Natural killer cell (primary cell): ENCODE data around the gene ZNF678. TPM values are rescaled to one million over a fixed set of nuclear protein-coding genes. Genes with fewer than 3 reads are reported as not detected.
"Not testable (repeated sequence)": the region's sequence is repeated elsewhere in the genome, so short reads cannot be mapped to it uniquely, and the experiment has no call there.

ENCODE experiments used
- ATAC-seq, 3 donors: fragments of 150-1000 bp in 2 of 3; fragments of 200-7000 bp in 1 of 3; cut with Tn5 transposase; 1 replicate in 1 of 3; 2 replicates in 2 of 3; pipeline ENCODE4 v1.10.0; 2021; ENCODE audit warnings: mild to moderate bottlenecking in 2 of 3, moderate library complexity in 2 of 3
- DNase-seq, 2 donors: peaks; one replicate each; pipeline versions ENCODE4 v3.0.0 to v3.0.0-alpha.2; 2013 to 2021; ENCODE audit warnings: mixed read lengths in 1 of 2
- H3K27ac ChIP-seq: one replicate; pipeline ENCODE4 v1.5.1; 2013; ENCODE audit warnings: mild to moderate bottlenecking, low read length
- H3K27me3 ChIP-seq: one replicate; pipeline ENCODE4 v1.6.1; 2013; ENCODE audit warnings: low read length; ENCODE audit not compliant: control insufficient read depth, insufficient read depth
- H3K36me3 ChIP-seq: one replicate; pipeline ENCODE4 v1.6.1; 2013; ENCODE audit warnings: low read length; ENCODE audit not compliant: control insufficient read depth, insufficient read depth
- H3K4me1 ChIP-seq: one replicate; pipeline ENCODE4 v1.6.1; 2013; ENCODE audit warnings: low read length; ENCODE audit not compliant: control insufficient read depth, insufficient read depth
- H3K4me3 ChIP-seq: one replicate; pipeline ENCODE4 v1.5.1; 2013; ENCODE audit warnings: low read length
- H3K9me3 ChIP-seq: one replicate; pipeline ENCODE4 v1.6.1; 2013; ENCODE audit warnings: low read length; ENCODE audit not compliant: control insufficient read depth, insufficient read depth
- H3K27ac Mint-ChIP-seq, 2 donors: one replicate each; pipeline ENCODE4 v1.8.0; 2022; ENCODE audit warnings: mild to moderate bottlenecking in 2 of 2, mixed read lengths in 2 of 2, moderate library complexity in 1 of 2
- H3K27me3 Mint-ChIP-seq, 2 donors: one replicate each; pipeline ENCODE4 v1.8.0; 2022; ENCODE audit warnings: low read depth in 2 of 2, mixed read lengths in 2 of 2
- H3K36me3 Mint-ChIP-seq: one replicate; pipeline ENCODE4 v1.8.0; 2022; ENCODE audit warnings: mixed read lengths
- H3K4me1 Mint-ChIP-seq, 2 donors: one replicate each; pipeline ENCODE4 v1.8.0; 2022; ENCODE audit warnings: mixed read lengths in 2 of 2
- H3K4me3 Mint-ChIP-seq: one replicate; pipeline ENCODE4 v1.8.0; 2022; ENCODE audit warnings: mild to moderate bottlenecking, moderate library complexity, mixed read lengths
- H3K9me3 Mint-ChIP-seq, 2 donors: one replicate each; pipeline ENCODE4 v1.8.0; 2022; ENCODE audit warnings: mixed read lengths in 2 of 2
- WGBS: methylation state at CpG from one replicate; pipeline ENCODE4 v1.1.7; 2013; ENCODE audit warnings: missing lambda C conversion rate; ENCODE audit not compliant: insufficient coverage; 5-methylcytosine and 5-hydroxymethylcytosine counted together
- intact Hi-C: fragments of 100-400 bp; cut with micrococcal nuclease; formaldehyde crosslinking; loops from one replicate; pipeline ENCODE4 v1.14.2; 2022
- total RNA-seq, 4 donors: library from RNA; stranded (reverse); fragments of 120-200 nt in 1 of 4; gene quantifications; one replicate each; pipeline versions ENCODE4 v1.2.3 to v1.2.4, GENCODE V29; 2013 to 2022
- TF ChIP-seq, protein P1 (sequence below): fragments of 200-600 bp; IDR thresholded peaks from one replicate; pipeline ENCODE4 v1.8.0; 2022; ENCODE audit warnings: antibody characterized with exemption

Gene ZNF678
- total RNA-seq, 3 donors from 2014 or later (not counting 1 experiment from before 2014, with no cell fraction given), result 9.7 to 14.0 (median 10.7) TPM

DNA sequence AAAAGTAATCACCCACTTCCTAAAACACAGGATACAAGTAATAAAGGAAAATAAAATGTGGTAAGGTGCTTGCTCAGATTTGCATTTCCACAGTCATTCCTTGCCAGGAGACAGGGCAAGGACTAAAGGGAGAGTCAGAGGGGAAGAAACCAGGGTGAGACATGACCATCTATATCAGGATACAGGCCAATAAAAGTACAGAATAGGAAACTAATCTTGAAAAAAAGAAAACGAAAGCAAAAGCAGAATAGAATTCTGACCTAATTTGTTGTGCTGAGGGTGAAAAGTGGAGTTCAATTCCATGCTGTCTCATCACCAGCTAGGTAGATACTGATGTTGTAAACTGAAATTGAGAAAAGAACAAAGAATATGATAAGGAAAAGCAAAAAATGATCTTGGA lies 144.5 kb downstream of the ZNF678 start:
- ATAC-seq (no peak), DNase-seq (no peak)
- intact Hi-C loops, result no loop called here
- Mint-ChIP-seq H3K4me1 (peaks cover 8% of the 10 kb centered on the region in 2 donors), H3K4me3 (no peak overlapping the region), H3K27ac (peak overlapping the region; percentile 7 to 13), H3K36me3 (peaks cover 24% of the 10 kb centered on the region), H3K27me3 (no peaks in the 10 kb centered on the region), H3K9me3 (peaks cover 3 to 9% of the 10 kb centered on the region in 2 donors)
- TF ChIP-seq, protein P1, sequence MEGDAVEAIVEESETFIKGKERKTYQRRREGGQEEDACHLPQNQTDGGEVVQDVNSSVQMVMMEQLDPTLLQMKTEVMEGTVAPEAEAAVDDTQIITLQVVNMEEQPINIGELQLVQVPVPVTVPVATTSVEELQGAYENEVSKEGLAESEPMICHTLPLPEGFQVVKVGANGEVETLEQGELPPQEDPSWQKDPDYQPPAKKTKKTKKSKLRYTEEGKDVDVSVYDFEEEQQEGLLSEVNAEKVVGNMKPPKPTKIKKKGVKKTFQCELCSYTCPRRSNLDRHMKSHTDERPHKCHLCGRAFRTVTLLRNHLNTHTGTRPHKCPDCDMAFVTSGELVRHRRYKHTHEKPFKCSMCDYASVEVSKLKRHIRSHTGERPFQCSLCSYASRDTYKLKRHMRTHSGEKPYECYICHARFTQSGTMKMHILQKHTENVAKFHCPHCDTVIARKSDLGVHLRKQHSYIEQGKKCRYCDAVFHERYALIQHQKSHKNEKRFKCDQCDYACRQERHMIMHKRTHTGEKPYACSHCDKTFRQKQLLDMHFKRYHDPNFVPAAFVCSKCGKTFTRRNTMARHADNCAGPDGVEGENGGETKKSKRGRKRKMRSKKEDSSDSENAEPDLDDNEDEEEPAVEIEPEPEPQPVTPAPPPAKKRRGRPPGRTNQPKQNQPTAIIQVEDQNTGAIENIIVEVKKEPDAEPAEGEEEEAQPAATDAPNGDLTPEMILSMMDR, result no peak
- Histone ChIP-seq H3K4me1 (no peaks in the 10 kb centered on the region), H3K27ac (no peak overlapping the region), H3K27me3 (no peaks in the 10 kb centered on the region), H3K36me3 (no peaks in the 10 kb centered on the region), H3K9me3 (peaks cover 13% of the 10 kb centered on the region), H3K4me3 (no peak overlapping the region)
- 50% methylated on average over 1 of the region's 1 CpG for WGBS

GRCh38 chr1:227709451-227709850 lies 146.1 kb downstream of the ZNF678 start:
- H3K27me3 Mint-ChIP-seq, result peaks cover 0 to 3% of the 10 kb centered on the region in 2 donors
- no peak for DNase-seq
- peaks cover 10% of the 10 kb centered on the region for H3K36me3 Mint-ChIP-seq
- Histone ChIP-seq H3K27me3 (no peaks in the 10 kb centered on the region), H3K4me3 (no peak overlapping the region), H3K4me1 (no peaks in the 10 kb centered on the region), H3K9me3 (peaks cover 23% of the 10 kb centered on the region), H3K27ac (no peak overlapping the region), H3K36me3 (no peaks in the 10 kb centered on the region)
- no peak overlapping the region for H3K4me3 Mint-ChIP-seq
- TF ChIP-seq, protein P1, result no peak
- intact Hi-C loops, result no loop called here
- no peak for ATAC-seq
- 71% methylated on average over 1 of the region's 1 CpG for WGBS
- H3K9me3 Mint-ChIP-seq, result peaks cover 6 to 7% of the 10 kb centered on the region in 2 donors
- H3K27ac Mint-ChIP-seq, result no peak overlapping the region
- peaks cover 8% of the 10 kb centered on the region in 2 donors for H3K4me1 Mint-ChIP-seq

- ATAC-seq, DNase-seq, H3K4me3 ChIP-seq, H3K27me3 Mint-ChIP-seq, intact Hi-C loops, H3K27ac Mint-ChIP-seq, H3K27me3 ChIP-seq, H3K4me1 ChIP-seq, H3K4me1 Mint-ChIP-seq, H3K4me3 Mint-ChIP-seq, H3K27ac ChIP-seq, H3K36me3 ChIP-seq: not testable (repeated sequence)
- H3K9me3 ChIP-seq, result peaks cover 23% of the 10 kb centered on the region
- peaks cover 14% of the 10 kb centered on the region for H3K36me3 Mint-ChIP-seq
- H3K9me3 Mint-ChIP-seq, result peaks cover 8 to 12% of the 10 kb centered on the region in 2 donors
- WGBS, result 96% methylated on average over 13 of the region's 24 CpGs
These were observed 147.1 kb downstream of the ZNF678 start for GRCh38 chr1:227710474-227710873.

DNA sequence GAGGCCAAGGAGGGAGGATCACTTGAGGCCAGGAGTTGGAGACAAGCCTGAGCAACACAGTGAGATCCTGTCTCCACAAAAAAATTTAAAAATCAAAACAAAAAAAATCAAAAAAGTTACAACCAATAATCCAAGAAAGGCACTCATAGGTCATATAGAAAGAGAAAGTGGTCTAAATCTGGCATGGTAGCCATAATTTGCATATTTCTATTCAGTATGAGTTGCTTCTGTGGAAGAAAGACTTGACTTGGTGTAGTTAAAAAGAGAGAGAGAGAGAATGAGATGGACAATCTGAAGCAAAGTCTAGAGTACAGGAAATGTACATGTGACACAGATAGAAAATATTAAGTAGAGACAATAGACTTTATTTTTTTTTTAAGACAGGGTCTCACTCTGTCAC lies 149.3 kb downstream of the ZNF678 start:
- Mint-ChIP-seq H3K9me3 (peaks cover 12 to 17% of the 10 kb centered on the region in 2 donors), H3K27me3 (peaks cover 0 to 10% of the 10 kb centered on the region in 2 donors), H3K36me3 (peaks cover 18% of the 10 kb centered on the region), H3K4me1 (peaks cover 6% of the 10 kb centered on the region in 2 donors), H3K27ac (no peak overlapping the region), H3K4me3 (no peak overlapping the region)
- TF ChIP-seq, protein P1, result no peak
- ATAC-seq, result no peak
- Histone ChIP-seq H3K4me1 (no peaks in the 10 kb centered on the region), H3K4me3 (no peak overlapping the region), H3K27ac (no peak overlapping the region), H3K27me3 (no peaks in the 10 kb centered on the region), H3K36me3 (no peaks in the 10 kb centered on the region), H3K9me3 (peaks cover 10% of the 10 kb centered on the region)
- no peak for DNase-seq
- intact Hi-C loops, result no loop called here
